ENCODE results near the gene TSC2.

DNA sequence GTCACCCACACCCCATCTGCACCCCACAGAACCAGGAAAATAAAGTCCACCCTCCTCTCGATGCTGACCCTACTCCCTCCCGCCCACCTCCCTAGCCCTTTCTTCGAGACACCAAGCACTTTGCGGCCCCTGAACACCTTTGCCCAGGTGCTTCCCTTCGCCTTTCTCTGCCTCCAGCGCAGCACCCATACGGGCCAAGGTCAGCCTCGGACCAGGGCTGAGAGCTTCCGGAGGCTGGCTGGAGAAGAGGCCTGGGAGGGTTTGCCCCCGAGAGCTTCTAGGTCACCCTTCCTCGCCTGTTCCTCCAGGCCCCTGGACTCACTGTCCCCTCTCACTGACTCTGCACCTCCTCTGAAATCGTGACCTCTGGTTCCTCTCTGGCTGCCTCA is 23.8 kb upstream of the TSC2 start:
- TF ChIP-seq, protein P1, sequence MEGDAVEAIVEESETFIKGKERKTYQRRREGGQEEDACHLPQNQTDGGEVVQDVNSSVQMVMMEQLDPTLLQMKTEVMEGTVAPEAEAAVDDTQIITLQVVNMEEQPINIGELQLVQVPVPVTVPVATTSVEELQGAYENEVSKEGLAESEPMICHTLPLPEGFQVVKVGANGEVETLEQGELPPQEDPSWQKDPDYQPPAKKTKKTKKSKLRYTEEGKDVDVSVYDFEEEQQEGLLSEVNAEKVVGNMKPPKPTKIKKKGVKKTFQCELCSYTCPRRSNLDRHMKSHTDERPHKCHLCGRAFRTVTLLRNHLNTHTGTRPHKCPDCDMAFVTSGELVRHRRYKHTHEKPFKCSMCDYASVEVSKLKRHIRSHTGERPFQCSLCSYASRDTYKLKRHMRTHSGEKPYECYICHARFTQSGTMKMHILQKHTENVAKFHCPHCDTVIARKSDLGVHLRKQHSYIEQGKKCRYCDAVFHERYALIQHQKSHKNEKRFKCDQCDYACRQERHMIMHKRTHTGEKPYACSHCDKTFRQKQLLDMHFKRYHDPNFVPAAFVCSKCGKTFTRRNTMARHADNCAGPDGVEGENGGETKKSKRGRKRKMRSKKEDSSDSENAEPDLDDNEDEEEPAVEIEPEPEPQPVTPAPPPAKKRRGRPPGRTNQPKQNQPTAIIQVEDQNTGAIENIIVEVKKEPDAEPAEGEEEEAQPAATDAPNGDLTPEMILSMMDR (IDR thresholded peaks at IDR 0.05; ENCODE audit: poor library complexity, severe bottlenecking) = no peak
- TF ChIP-seq POLR2AphosphoS5 (IDR thresholded peaks at IDR 0.05) (no peak), TAF1 (IDR thresholded peaks at IDR 0.05; ENCODE audit: low read depth) (no peak), EP300 (conservative IDR thresholded peaks at IDR 0.05; ENCODE audit: poor library complexity, severe bottlenecking) (no peak), EZH2 (IDR thresholded peaks at IDR 0.05; ENCODE audit: borderline replicate concordance, insufficient read depth, low read length, poor library complexity, severe bottlenecking) (no peak), RAD21 (conservative IDR thresholded peaks at IDR 0.05) (no peak)
- TF ChIP-seq, protein P2, sequence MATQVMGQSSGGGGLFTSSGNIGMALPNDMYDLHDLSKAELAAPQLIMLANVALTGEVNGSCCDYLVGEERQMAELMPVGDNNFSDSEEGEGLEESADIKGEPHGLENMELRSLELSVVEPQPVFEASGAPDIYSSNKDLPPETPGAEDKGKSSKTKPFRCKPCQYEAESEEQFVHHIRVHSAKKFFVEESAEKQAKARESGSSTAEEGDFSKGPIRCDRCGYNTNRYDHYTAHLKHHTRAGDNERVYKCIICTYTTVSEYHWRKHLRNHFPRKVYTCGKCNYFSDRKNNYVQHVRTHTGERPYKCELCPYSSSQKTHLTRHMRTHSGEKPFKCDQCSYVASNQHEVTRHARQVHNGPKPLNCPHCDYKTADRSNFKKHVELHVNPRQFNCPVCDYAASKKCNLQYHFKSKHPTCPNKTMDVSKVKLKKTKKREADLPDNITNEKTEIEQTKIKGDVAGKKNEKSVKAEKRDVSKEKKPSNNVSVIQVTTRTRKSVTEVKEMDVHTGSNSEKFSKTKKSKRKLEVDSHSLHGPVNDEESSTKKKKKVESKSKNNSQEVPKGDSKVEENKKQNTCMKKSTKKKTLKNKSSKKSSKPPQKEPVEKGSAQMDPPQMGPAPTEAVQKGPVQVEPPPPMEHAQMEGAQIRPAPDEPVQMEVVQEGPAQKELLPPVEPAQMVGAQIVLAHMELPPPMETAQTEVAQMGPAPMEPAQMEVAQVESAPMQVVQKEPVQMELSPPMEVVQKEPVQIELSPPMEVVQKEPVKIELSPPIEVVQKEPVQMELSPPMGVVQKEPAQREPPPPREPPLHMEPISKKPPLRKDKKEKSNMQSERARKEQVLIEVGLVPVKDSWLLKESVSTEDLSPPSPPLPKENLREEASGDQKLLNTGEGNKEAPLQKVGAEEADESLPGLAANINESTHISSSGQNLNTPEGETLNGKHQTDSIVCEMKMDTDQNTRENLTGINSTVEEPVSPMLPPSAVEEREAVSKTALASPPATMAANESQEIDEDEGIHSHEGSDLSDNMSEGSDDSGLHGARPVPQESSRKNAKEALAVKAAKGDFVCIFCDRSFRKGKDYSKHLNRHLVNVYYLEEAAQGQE (IDR thresholded peaks at IDR 0.05; ENCODE audit: borderline replicate concordance) = no peak
